Stomach smooth muscle (tissue), 2 donors: ENCODE measurements around the gene CECR2.
"Not testable (repeated sequence)": the region's sequence is repeated elsewhere in the genome, so short reads cannot be mapped to it uniquely, and the experiment has no call there.

Experiments used
- H3K27ac ChIP-seq: one replicate; pipeline ENCODE4 v1.7.0; 2013; ENCODE audit warnings: mild to moderate bottlenecking, low read length, inconsistent platforms
- H3K27me3 ChIP-seq, 2 donors: one replicate each; pipeline ENCODE4 v1.7.0; 2013; ENCODE audit warnings: low read length in 2 of 2; ENCODE audit not compliant: insufficient read depth in 2 of 2, control insufficient read depth in 1 of 2
- H3K36me3 ChIP-seq, 2 donors: one replicate each; pipeline ENCODE4 v1.7.0; 2013; ENCODE audit warnings: low read length in 2 of 2; ENCODE audit not compliant: control insufficient read depth in 2 of 2, insufficient read depth in 2 of 2
- H3K4me1 ChIP-seq: one replicate; pipeline ENCODE4 v1.7.0; 2013; ENCODE audit warnings: low read length; ENCODE audit not compliant: control insufficient read depth, insufficient read depth
- H3K4me3 ChIP-seq, 2 donors: one replicate each; pipeline ENCODE4 v1.7.0; 2013; ENCODE audit warnings: low read length in 2 of 2
- H3K9ac ChIP-seq, 2 donors: one replicate each; pipeline ENCODE4 v1.7.0; 2013; ENCODE audit warnings: low read length in 2 of 2, mild to moderate bottlenecking in 1 of 2
- H3K9me3 ChIP-seq, 2 donors: one replicate each; pipeline ENCODE4 v1.7.0; 2013; ENCODE audit warnings: low read length in 2 of 2; ENCODE audit not compliant: control insufficient read depth in 2 of 2
- donor health status: healthy.
- donor health status: Pancreatic carcinoma.

The CECR2 gene

GRCh38 chr22:17402293-17402692 is 33.0 kb downstream of the CECR2 start:
- H3K9ac ChIP-seq, result no peak overlapping the region
- H3K9me3 ChIP-seq, result no peaks in the 10 kb centered on the region
- no peak overlapping the region for H3K4me3 ChIP-seq
- H3K27me3 ChIP-seq, result no peaks in the 10 kb centered on the region
- no peaks in the 10 kb centered on the region for H3K36me3 ChIP-seq
- no peak overlapping the region for H3K27ac ChIP-seq
- H3K4me1 ChIP-seq, result no peaks in the 10 kb centered on the region

DNA sequence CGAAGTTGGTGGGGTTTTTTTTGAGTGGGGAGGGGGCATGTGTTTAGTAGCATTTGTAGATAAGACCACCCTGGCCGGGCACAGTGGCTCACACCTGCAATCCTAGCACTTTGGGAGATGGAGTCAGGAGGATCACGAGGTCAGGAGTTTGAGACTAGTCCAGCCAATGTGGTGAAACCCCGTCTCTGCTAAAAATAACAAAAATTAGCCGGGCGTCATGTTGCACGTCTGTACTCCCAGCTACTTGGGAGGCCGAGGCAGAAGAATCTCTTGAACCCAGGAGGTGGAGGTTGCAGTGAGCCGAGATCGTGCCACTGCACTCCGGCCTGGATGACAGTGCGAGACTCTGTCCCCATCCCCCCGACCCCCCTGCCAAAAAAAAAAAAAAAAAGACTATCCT is 34.6 kb downstream of the CECR2 start:
- Histone ChIP-seq H3K4me1 (no peaks in the 10 kb centered on the region), H3K27me3 (no peaks in the 10 kb centered on the region), H3K9me3 (no peaks in the 10 kb centered on the region), H3K27ac (no peak overlapping the region), H3K9ac (no peak overlapping the region), H3K36me3 (no peaks in the 10 kb centered on the region), H3K4me3 (no peak overlapping the region)

- H3K27me3 ChIP-seq, result no peaks in the 10 kb centered on the region
Observed at GRCh38 chr22:17407643-17408042, 38.4 kb downstream of the CECR2 start.

DNA sequence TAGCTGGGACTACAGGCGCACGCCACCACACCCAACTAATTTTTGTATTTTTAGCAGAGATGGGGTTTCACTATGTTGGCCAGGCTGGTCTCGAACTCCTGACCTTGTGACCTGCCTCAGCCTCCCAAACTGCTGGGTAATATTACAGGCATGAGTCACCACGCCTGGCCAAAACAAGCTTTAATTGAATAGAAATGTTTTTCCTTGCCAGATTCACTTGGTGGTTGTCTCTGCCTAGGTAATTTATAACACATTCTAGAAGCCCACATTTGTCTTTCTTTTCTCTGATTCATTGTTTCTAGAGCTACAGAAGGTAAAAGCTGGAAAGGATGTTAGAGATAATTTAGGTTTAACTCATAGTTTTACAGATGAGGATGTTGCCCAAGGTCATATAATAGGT is 41.3 kb downstream of the CECR2 start:
- Histone ChIP-seq H3K4me3 (no peak overlapping the region), H3K9me3 (no peaks in the 10 kb centered on the region), H3K9ac (no peak overlapping the region), H3K4me1 (no peaks in the 10 kb centered on the region), H3K27me3 (no peaks in the 10 kb centered on the region), H3K27ac (no peak overlapping the region), H3K36me3 (no peaks in the 10 kb centered on the region)

More at GRCh38 chr22:17407643-17408042, 38.4 kb downstream of the CECR2 start:
- Histone ChIP-seq H3K4me3 (no peak overlapping the region), H3K9ac (no peak overlapping the region), H3K27ac (no peak overlapping the region), H3K4me1 (no peaks in the 10 kb centered on the region), H3K9me3 (no peaks in the 10 kb centered on the region), H3K36me3 (no peaks in the 10 kb centered on the region)

GRCh38 chr22:17411213-17411612 is 42.0 kb downstream of the CECR2 start:
- Histone ChIP-seq H3K27ac (no peak overlapping the region), H3K4me3 (no peak overlapping the region), H3K36me3 (no peaks in the 10 kb centered on the region)

DNA sequence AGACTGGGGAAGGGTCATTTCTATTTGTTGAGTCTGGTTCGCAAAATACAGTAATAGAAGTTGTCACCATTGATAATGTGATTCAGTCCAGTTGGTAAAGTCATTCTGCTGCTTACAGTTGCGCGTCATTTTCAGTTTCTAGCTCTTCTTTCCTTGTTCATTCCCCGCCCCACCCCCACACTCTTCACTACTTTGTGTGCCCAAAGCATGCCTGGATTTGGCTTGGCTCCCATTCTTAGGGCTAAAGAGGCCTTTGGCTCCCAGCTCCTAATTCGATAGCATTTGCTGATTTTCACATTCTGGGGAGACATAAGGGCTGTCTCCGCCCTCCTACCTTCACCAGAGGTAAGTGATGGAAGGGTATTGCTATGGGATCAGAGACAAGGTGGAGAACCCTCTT is 43.0 kb downstream of the CECR2 start:
- no peak overlapping the region for H3K9ac ChIP-seq
- no peaks in the 10 kb centered on the region for H3K9me3 ChIP-seq
- no peaks in the 10 kb centered on the region for H3K27me3 ChIP-seq
- H3K4me1 ChIP-seq, result no peaks in the 10 kb centered on the region
- H3K27ac ChIP-seq, result no peak overlapping the region
- H3K36me3 ChIP-seq, result no peaks in the 10 kb centered on the region
- no peak overlapping the region for H3K4me3 ChIP-seq

More at GRCh38 chr22:17411213-17411612, 42.0 kb downstream of the CECR2 start:
- Histone ChIP-seq H3K27me3 (no peaks in the 10 kb centered on the region), H3K9me3 (no peaks in the 10 kb centered on the region), H3K4me1 (no peaks in the 10 kb centered on the region), H3K9ac (no peak overlapping the region)

DNA sequence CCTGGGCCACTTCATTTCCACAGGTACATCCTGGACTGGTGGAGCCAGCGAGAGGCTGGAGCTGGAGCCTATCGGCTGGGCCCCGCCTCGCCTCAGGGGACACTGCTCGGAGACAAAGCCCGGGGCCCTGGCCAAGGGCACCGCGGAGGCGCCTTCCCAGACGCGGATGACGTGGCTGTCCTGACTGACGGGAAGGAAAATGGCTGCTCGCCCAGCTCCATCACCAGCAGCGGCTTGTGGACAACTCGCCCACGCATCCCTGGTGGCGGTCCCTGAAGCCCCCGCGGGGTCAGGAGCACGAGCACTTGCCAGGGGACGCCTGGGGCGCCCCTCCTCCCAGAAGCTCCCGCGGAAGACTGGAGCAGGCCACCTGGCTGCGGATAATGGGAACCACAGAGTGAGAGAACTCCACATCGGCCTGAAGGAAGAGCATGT is 49.6 kb downstream of the CECR2 start:
- no peaks in the 10 kb centered on the region for H3K36me3 ChIP-seq
- H3K27me3 ChIP-seq, result no peaks in the 10 kb centered on the region
- no peaks in the 10 kb centered on the region for H3K9me3 ChIP-seq
- H3K4me1 ChIP-seq, result no peaks in the 10 kb centered on the region
- no peak overlapping the region for H3K4me3 ChIP-seq
- H3K27ac ChIP-seq, result no peak overlapping the region
- H3K9ac ChIP-seq, result no peak overlapping the region

- Histone ChIP-seq H3K27me3 (no peaks in the 10 kb centered on the region), H3K4me1 (no peaks in the 10 kb centered on the region), H3K36me3 (no peaks in the 10 kb centered on the region), H3K4me3 (no peak overlapping the region), H3K9ac (no peak overlapping the region), H3K27ac (no peak overlapping the region), H3K9me3 (no peaks in the 10 kb centered on the region)
Observed at GRCh38 chr22:17419348-17419747, 50.1 kb downstream of the CECR2 start.

- Histone ChIP-seq H3K27me3 (no peaks in the 10 kb centered on the region), H3K9me3 (no peaks in the 10 kb centered on the region), H3K4me3 (no peak overlapping the region), H3K36me3 (no peaks in the 10 kb centered on the region), H3K9ac (no peak overlapping the region), H3K4me1 (no peaks in the 10 kb centered on the region), H3K27ac (no peak overlapping the region)
Observed at GRCh38 chr22:17422736-17423343, 53.6 kb downstream of the CECR2 start.

DNA sequence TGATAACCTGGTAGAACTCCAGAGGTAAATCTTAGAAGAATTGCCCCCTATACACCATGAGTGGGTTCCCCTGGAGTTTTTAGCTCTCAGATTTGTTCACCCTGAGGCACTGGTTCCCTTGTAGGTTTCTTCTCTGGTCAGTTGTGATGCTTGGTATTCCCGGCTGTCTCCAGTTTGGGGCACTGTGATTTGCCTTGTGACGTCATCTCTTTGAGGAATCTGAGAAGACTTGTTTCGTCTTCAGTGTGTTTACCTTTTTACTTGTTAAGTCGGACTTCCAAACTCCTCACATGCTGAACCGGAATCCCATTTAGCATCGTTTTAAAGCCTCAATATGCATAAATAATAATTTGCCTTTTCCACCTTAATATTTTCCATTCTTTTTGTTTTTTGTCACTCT is 54.4 kb downstream of the CECR2 start:
- no peaks in the 10 kb centered on the region for H3K4me1 ChIP-seq
- H3K9me3 ChIP-seq, result no peaks in the 10 kb centered on the region
- H3K27me3 ChIP-seq, result no peaks in the 10 kb centered on the region
- H3K4me3 ChIP-seq, result no peak overlapping the region
- H3K9ac ChIP-seq, result no peak overlapping the region
- H3K27ac ChIP-seq, result no peak overlapping the region
- H3K36me3 ChIP-seq, result no peaks in the 10 kb centered on the region

DNA sequence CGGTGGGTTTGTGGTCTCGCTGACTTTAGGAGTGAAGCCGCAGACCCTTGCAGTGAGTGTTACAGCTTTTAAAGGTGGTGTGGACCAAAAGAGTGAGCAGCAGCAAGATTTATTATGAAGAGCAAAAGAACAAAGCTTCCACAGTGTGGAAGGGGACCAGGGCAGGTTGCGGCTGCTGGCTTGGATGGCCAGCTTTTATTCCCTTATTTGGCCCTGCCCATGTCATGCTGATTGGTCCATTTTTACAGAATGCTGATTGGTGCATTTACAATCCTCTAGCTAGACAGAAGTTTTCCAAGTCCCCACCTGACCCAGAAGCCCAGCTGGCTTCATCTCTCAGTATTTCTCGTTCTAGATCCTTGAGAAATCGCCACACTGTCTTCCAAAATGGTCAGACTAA is 58.3 kb downstream of the CECR2 start:
- H3K27ac ChIP-seq, H3K9ac ChIP-seq, H3K9me3 ChIP-seq, H3K36me3 ChIP-seq, H3K27me3 ChIP-seq, H3K4me1 ChIP-seq, H3K4me3 ChIP-seq: not testable (repeated sequence)
